ENCODE data around the gene CABLES1. TPM values are rescaled to one million over a fixed set of nuclear protein-coding genes. Genes with fewer than 3 reads are reported as not detected.

Gene CABLES1
- polyA plus RNA-seq, 1 experiment = 5.4 TPM

- no peak overlapping the region for H3K4me3 ChIP-seq (ENCODE audit: low read depth, low read length)
- peak; percentile 46 for DNase-seq (ENCODE audit: low read depth)
- H3K27me3 ChIP-seq (ENCODE audit: control insufficient read depth, insufficient read depth, low read length) = no peaks in the 10 kb centered on the region
- H3K36me3 ChIP-seq (ENCODE audit: control insufficient read depth, insufficient read depth, low read length) = no peaks in the 10 kb centered on the region
- POLR2A ChIA-PET = no interaction called here
- no peak for TF ChIP-seq CTCF (IDR thresholded peaks at IDR 0.05; ENCODE audit: insufficient read depth, low read depth, low read length)
- CTCF ChIA-PET = no interaction called here
Observed at GRCh38 chr18:23183411-23184150, 48.3 kb downstream of the CABLES1 start.

GRCh38 chr18:23186781-23187180 is 51.5 kb downstream of the CABLES1 start:
- no peak overlapping the region for H3K4me3 ChIP-seq (ENCODE audit: low read depth, low read length)

GRCh38 chr18:23188068-23188760 is 52.9 kb downstream of the CABLES1 start:
- Histone ChIP-seq H3K36me3 (ENCODE audit: control insufficient read depth, insufficient read depth, low read length) (no peaks in the 10 kb centered on the region), H3K27me3 (ENCODE audit: control insufficient read depth, insufficient read depth, low read length) (no peaks in the 10 kb centered on the region), H3K4me3 (ENCODE audit: low read depth, low read length) (no peak overlapping the region)
- ChIA-PET POLR2A (no interaction called here), CTCF (interaction anchor here (1.2 kb wide), 1 partner anchor 32 kb away, joined by 3 read pairs; no protein-coding TSS in a partner anchor)
- TF ChIP-seq CTCF (IDR thresholded peaks at IDR 0.05; ENCODE audit: insufficient read depth, low read depth, low read length) = no peak
- DNase-seq (ENCODE audit: low read depth) = no peak

More at GRCh38 chr18:23186781-23187180, 51.5 kb downstream of the CABLES1 start:
- DNase-seq (ENCODE audit: low read depth) = no peak
- TF ChIP-seq CTCF (IDR thresholded peaks at IDR 0.05; ENCODE audit: insufficient read depth, low read depth, low read length) = no peak
- ChIA-PET CTCF (interaction anchor here (1.2 kb wide), 1 partner anchor 33 kb away, joined by 3 read pairs; no protein-coding TSS in a partner anchor), POLR2A (no interaction called here)
- Histone ChIP-seq H3K36me3 (ENCODE audit: control insufficient read depth, insufficient read depth, low read length) (no peaks in the 10 kb centered on the region), H3K27me3 (ENCODE audit: control insufficient read depth, insufficient read depth, low read length) (no peaks in the 10 kb centered on the region)

GRCh38 chr18:23189099-23189498 is 53.8 kb downstream of the CABLES1 start:
- Histone ChIP-seq H3K27me3 (ENCODE audit: control insufficient read depth, insufficient read depth, low read length) (no peaks in the 10 kb centered on the region), H3K4me3 (ENCODE audit: low read depth, low read length) (no peak overlapping the region), H3K36me3 (ENCODE audit: control insufficient read depth, insufficient read depth, low read length) (no peaks in the 10 kb centered on the region)
- ChIA-PET POLR2A (no interaction called here), CTCF (no interaction called here)
- no peak for DNase-seq (ENCODE audit: low read depth)
- TF ChIP-seq CTCF (IDR thresholded peaks at IDR 0.05; ENCODE audit: insufficient read depth, low read depth, low read length) = no peak

GRCh38 chr18:23189768-23190661 is 54.7 kb downstream of the CABLES1 start:
- H3K4me3 ChIP-seq (ENCODE audit: low read depth, low read length) = no peak overlapping the region
- DNase-seq (ENCODE audit: low read depth) = no peak
- no peak for TF ChIP-seq CTCF (IDR thresholded peaks at IDR 0.05; ENCODE audit: insufficient read depth, low read depth, low read length)
- ChIA-PET CTCF (no interaction called here), POLR2A (no interaction called here)
- no peaks in the 10 kb centered on the region for H3K36me3 ChIP-seq (ENCODE audit: control insufficient read depth, insufficient read depth, low read length)
- H3K27me3 ChIP-seq (ENCODE audit: control insufficient read depth, insufficient read depth, low read length) = no peaks in the 10 kb centered on the region
